HPDE6-E6E7 (cell line): ENCODE results near the gene PEF1.

Experiments
- DNase-seq: peaks from one replicate; pipeline ENCODE4 v3.0.0; 2011; ENCODE audit warnings: missing footprints; ENCODE audit errors: extremely low spot score

PEF1 gene

GRCh38 chr1:31584869-31585735 lies 59.6 kb downstream of the PEF1 start:
- DNase-seq: no peak

GRCh38 chr1:31583995-31584868 lies 60.4 kb downstream of the PEF1 start:
- DNase-seq: no peak

GRCh38 chr1:31583082-31583994 lies 61.3 kb downstream of the PEF1 start:
- no peak for DNase-seq

GRCh38 chr1:31581821-31582810 lies 62.6 kb downstream of the PEF1 start:
- no peak for DNase-seq

- no peak for DNase-seq
Measured at GRCh38 chr1:31580891-31581603, 63.6 kb downstream of the PEF1 start.

GRCh38 chr1:31580513-31580870 lies 64.2 kb downstream of the PEF1 start:
- no peak for DNase-seq
